Activated B cell treated with CpG ODN at 0.5 μM for 24 hours (primary cell): ENCODE data around the gene PPP3R1. TPM values are rescaled to one million over a fixed set of nuclear protein-coding genes. Genes with fewer than 3 reads are reported as not detected.
A peak's percentile ranks its signal among the peaks of the same experiment; 100 is the strongest.

ENCODE experiments used
- ATAC-seq: fragments of 200-7000 bp; cut with Tn5 transposase; one replicate; pipeline ENCODE4 v1.10.0; 2021; ENCODE audit warnings: low read depth, mild to moderate bottlenecking, moderate library complexity
- CTCF ChIA-PET: fragments of 350-600 bp; sonication (Branson Sonifier 250); formaldehyde crosslinking; loops from one replicate; lab custom pipeline; 2021; ENCODE audit warnings: antibody characterized with exemption; lab: Charles Lee
- POLR2A ChIA-PET: fragments of 350-600 bp; sonication (Branson Sonifier 250); formaldehyde crosslinking; loops from one replicate; lab custom pipeline; 2021; ENCODE audit warnings: antibody characterized with exemption; lab: Charles Lee
- DNase-seq: peaks from one replicate; pipeline ENCODE4 v3.0.0; 2022
- H3K27ac Mint-ChIP-seq: one replicate; pipeline ENCODE4 v1.8.0; 2020; ENCODE audit warnings: mixed read lengths
- H3K27me3 Mint-ChIP-seq: one replicate; pipeline ENCODE4 v1.8.0; 2021; ENCODE audit warnings: mixed read lengths
- H3K36me3 Mint-ChIP-seq: one replicate; pipeline ENCODE4 v1.8.0; 2021; ENCODE audit warnings: low read depth, mixed read lengths
- H3K4me1 Mint-ChIP-seq: one replicate; pipeline ENCODE4 v1.8.0; 2021; ENCODE audit warnings: mixed read lengths
- H3K4me3 Mint-ChIP-seq: one replicate; pipeline ENCODE4 v1.8.0; 2020; ENCODE audit warnings: mild to moderate bottlenecking, mixed read lengths
- H3K9me3 Mint-ChIP-seq: one replicate; pipeline ENCODE4 v1.8.0; 2020; ENCODE audit warnings: mixed read lengths
- CTCF ChIP-seq: fragments of 200-600 bp; IDR thresholded peaks from one replicate; pipeline ENCODE4 v1.8.0; 2022; ENCODE audit warnings: antibody characterized with exemption, mild to moderate bottlenecking
- intact Hi-C: fragments of 100-400 bp; cut with micrococcal nuclease; formaldehyde crosslinking; loops from one replicate; pipeline ENCODE4 v1.15.1; 2024
- total RNA-seq: library from RNA; stranded (reverse); gene quantifications from 2 replicates; pipeline ENCODE4 v1.2.3, GENCODE V29; 2022

The PPP3R1 gene
- total RNA-seq, 1 donor from 2014 or later, result 53.5 TPM

DNA sequence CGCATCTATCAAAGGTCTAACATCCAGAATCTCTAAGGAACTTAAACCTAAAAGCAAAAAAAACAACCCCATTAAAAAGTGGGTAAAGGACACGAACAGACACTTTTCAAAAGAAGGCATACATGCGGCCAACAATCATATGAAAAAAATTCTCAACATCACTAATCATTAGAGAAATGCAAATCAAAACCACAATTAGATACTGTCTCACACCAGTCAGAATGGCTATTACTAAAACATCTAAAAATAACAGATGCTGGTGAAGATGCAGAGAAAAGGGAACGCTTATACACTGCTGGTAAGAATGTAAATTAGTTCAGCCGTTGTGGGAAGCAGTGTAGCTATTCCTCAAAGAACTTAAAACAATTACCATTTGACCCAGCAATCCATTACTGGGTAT, 38.0 kb downstream of the PPP3R1 start:
- ChIA-PET CTCF (interaction anchor here (0.7 kb wide), 1 partner anchor 227 kb away, joined by 3 read pairs; no protein-coding TSS in a partner anchor), POLR2A (no interaction called here)
- peaks cover 60% of the 10 kb centered on the region for H3K36me3 Mint-ChIP-seq
- peak overlapping the region; percentile 52 for H3K4me3 Mint-ChIP-seq
- H3K9me3 Mint-ChIP-seq, result no peaks in the 10 kb centered on the region
- peak overlapping the region; percentile 62 for H3K27ac Mint-ChIP-seq
- TF ChIP-seq CTCF, result no peak
- DNase-seq, result no peak
- intact Hi-C loops, result no loop called here
- ATAC-seq, result peak; percentile 69
- H3K4me1 Mint-ChIP-seq, result peaks cover 76% of the 10 kb centered on the region
- no peaks in the 10 kb centered on the region for H3K27me3 Mint-ChIP-seq

DNA sequence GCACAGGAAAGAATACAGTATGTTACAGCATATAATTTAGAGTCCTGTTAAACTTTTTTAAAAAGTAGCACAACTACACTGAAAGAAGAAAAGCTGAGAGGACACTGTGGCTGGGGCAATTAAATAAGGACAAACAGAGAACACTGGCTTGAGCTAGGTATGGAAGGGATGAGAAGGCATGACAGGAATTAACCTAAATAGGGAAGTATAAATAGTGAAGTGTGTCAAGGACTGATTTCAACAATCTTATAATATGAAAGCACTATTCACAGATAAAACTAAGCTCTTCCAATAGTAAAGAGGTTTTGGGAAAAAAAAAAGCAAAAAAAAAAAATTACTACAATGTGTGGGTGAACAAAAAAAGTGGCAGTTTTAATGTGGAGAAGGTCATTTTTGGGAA, 45.5 kb downstream of the PPP3R1 start:
- no peak overlapping the region for H3K4me3 Mint-ChIP-seq
- TF ChIP-seq CTCF, result no peak
- ATAC-seq (no peak), DNase-seq (no peak)
- H3K9me3 Mint-ChIP-seq, result no peaks in the 10 kb centered on the region
- POLR2A ChIA-PET, result interaction anchor here (0.6 to 0.7 kb wide), 2 partner anchors 16 to 196 kb away, joined by 3 to 5 read pairs; no protein-coding TSS in a partner anchor
- peaks cover 45% of the 10 kb centered on the region for H3K36me3 Mint-ChIP-seq
- CTCF ChIA-PET, result interaction anchor here (0.6 to 3.8 kb wide), 2 partner anchors 10 to 648 kb away, joined by 3 to 16 read pairs; no protein-coding TSS in a partner anchor
- peaks cover 61% of the 10 kb centered on the region for H3K4me1 Mint-ChIP-seq
- intact Hi-C loops, result no loop called here
- no peaks in the 10 kb centered on the region for H3K27me3 Mint-ChIP-seq
- H3K27ac Mint-ChIP-seq, result peak overlapping the region; percentile 81

GRCh38 chr2:68203587-68203986, 48.7 kb downstream of the PPP3R1 start:
- no peak for DNase-seq
- peak; percentile 78 for ATAC-seq
- Mint-ChIP-seq H3K36me3 (peaks cover 28% of the 10 kb centered on the region), H3K4me1 (peaks cover 72% of the 10 kb centered on the region), H3K4me3 (peak overlapping the region; percentile 76), H3K9me3 (no peaks in the 10 kb centered on the region), H3K27me3 (no peaks in the 10 kb centered on the region), H3K27ac (peak overlapping the region; percentile 88)
- no peak for TF ChIP-seq CTCF
- ChIA-PET CTCF (interaction anchor here (1.0 to 1.3 kb wide), 2 partner anchors 22 to 238 kb away, joined by 3 to 5 read pairs; no protein-coding TSS in a partner anchor), POLR2A (interaction anchor here (0.7 to 0.9 kb wide), 2 partner anchors 21 to 249 kb away, joined by 3 read pairs; no protein-coding TSS in a partner anchor)
- intact Hi-C loops, result no loop called here

GRCh38 chr2:68200157-68200787, 52.1 kb downstream of the PPP3R1 start:
- CTCF ChIA-PET, result interaction anchor here (1.0 to 1.8 kb wide), 3 partner anchors 16 to 82 kb away, joined by 3 to 7 read pairs (median 3); no protein-coding TSS in a partner anchor
- H3K27ac Mint-ChIP-seq, result peak overlapping the region; percentile 82

More at GRCh38 chr2:68200157-68200787, 52.1 kb downstream of the PPP3R1 start:
- no peak for ATAC-seq
- no peak for DNase-seq
- Mint-ChIP-seq H3K4me3 (peak overlapping the region; percentile 44), H3K9me3 (no peaks in the 10 kb centered on the region), H3K4me1 (peaks cover 71% of the 10 kb centered on the region), H3K36me3 (peaks cover 16% of the 10 kb centered on the region), H3K27me3 (no peaks in the 10 kb centered on the region)
- intact Hi-C loops, result no loop called here
- POLR2A ChIA-PET, result interaction anchor here (1.0 kb wide), 1 partner anchor 51 kb away, joined by 4 read pairs; no protein-coding TSS in a partner anchor
- TF ChIP-seq CTCF, result no peak
